HEK293 (cell line): ENCODE measurements around the gene ADCY6.

Experiments used
- CTCF ChIA-PET: fragments of 350-600 bp; formaldehyde crosslinking; extraction: SDS; loops from one replicate; lab custom pipeline; 2021; ENCODE audit warnings: antibody characterized with exemption; lab: Yijun Ruan, JAX
- POLR2A ChIA-PET: fragments of 300-600 bp; formaldehyde crosslinking; extraction: SDS; loops from one replicate; lab custom pipeline; 2020; ENCODE audit warnings: antibody characterized with exemption, inconsistent platforms; lab: Yijun Ruan, JAX
- H3K27ac ChIP-seq: fragments of 200-500 bp; sonication (Bioruptor generic); 2 replicates; pipeline ENCODE4 v1.5.1; 2014; ENCODE audit warnings: low read depth, low read length, control low read depth, inconsistent platforms; ENCODE audit errors: extremely low read depth
- H3K36me3 ChIP-seq, 2 experiments: fragments of 200-500 bp in 1 of 2; sonication (Bioruptor generic) in 1 of 2; 1 replicate in 1 of 2; 2 replicates in 1 of 2; pipeline ENCODE4 v1.5.1; 2014 to 2017; ENCODE audit warnings: inconsistent platforms in 2 of 2, low read length in 2 of 2; ENCODE audit not compliant: control insufficient read depth in 2 of 2, insufficient read depth in 1 of 2
- H3K4me1 ChIP-seq: fragments of 200-500 bp; sonication (Bioruptor generic); 2 replicates; pipeline ENCODE4 v1.5.1; 2014; ENCODE audit warnings: mild to moderate bottlenecking, low read length, inconsistent platforms; ENCODE audit not compliant: control insufficient read depth, insufficient read depth
- H3K4me3 ChIP-seq: 2 replicates; pipeline ENCODE4 v1.5.1; 2011; ENCODE audit warnings: low read depth, mild to moderate bottlenecking, control low read depth, low read length, moderate library complexity
- H3K9me3 ChIP-seq: fragments of 200-500 bp; sonication (Bioruptor generic); 2 replicates; pipeline ENCODE4 v1.5.1; 2014; ENCODE audit warnings: low read depth, low read length, inconsistent platforms; ENCODE audit not compliant: control insufficient read depth, insufficient read depth
- GLIS1 ChIP-seq: fragments of 450-650 bp; formaldehyde crosslinking; IDR thresholded peaks from 2 replicates; pipeline ENCODE4 v1.5.1; 2016; ENCODE audit warnings: missing biosample characterization, missing genetic modification characterization
- GLIS2 ChIP-seq: fragments of 450-650 bp; formaldehyde crosslinking; IDR thresholded peaks from 2 replicates; pipeline ENCODE4 v1.5.1; 2016; ENCODE audit warnings: missing biosample characterization, missing genetic modification characterization
- KLF8 ChIP-seq: fragments of 450-650 bp; formaldehyde crosslinking; IDR thresholded peaks from 2 replicates; pipeline ENCODE4 v1.5.1; 2016; ENCODE audit warnings: missing biosample characterization, missing genetic modification characterization
- MEIS1 ChIP-seq: sonication (generic); formaldehyde crosslinking; IDR thresholded peaks from 2 replicates; pipeline ENCODE4 v1.8.1; 2022; ENCODE audit warnings: missing genetic modification reagents, mild to moderate bottlenecking, borderline replicate concordance
- REPIN1 ChIP-seq: fragments of 450-650 bp; formaldehyde crosslinking; IDR thresholded peaks from 2 replicates; pipeline ENCODE4 v1.5.1; 2017; ENCODE audit warnings: missing biosample characterization, missing genetic modification characterization, low read depth
- SCRT2 ChIP-seq: fragments of 450-650 bp; formaldehyde crosslinking; IDR thresholded peaks from 2 replicates; pipeline ENCODE4 v1.5.1; 2016; ENCODE audit warnings: missing biosample characterization, missing genetic modification characterization
- ZBTB8A ChIP-seq: fragments of 450-650 bp; formaldehyde crosslinking; IDR thresholded peaks from 2 replicates; pipeline ENCODE4 v1.5.1; 2016; ENCODE audit warnings: missing biosample characterization, missing genetic modification characterization
- ZFP41 ChIP-seq: fragments of 450-650 bp; formaldehyde crosslinking; IDR thresholded peaks from 2 replicates; pipeline ENCODE4 v1.5.1; 2016; ENCODE audit warnings: missing biosample characterization, missing genetic modification characterization, borderline replicate concordance
- ZIC2 ChIP-seq: fragments of 450-650 bp; formaldehyde crosslinking; IDR thresholded peaks from 2 replicates; pipeline ENCODE4 v1.5.1; 2016; ENCODE audit warnings: missing biosample characterization, missing genetic modification characterization
- ZNF155 ChIP-seq: fragments of 450-650 bp; formaldehyde crosslinking; IDR thresholded peaks from 2 replicates; pipeline ENCODE4 v1.5.1; 2016; ENCODE audit warnings: missing biosample characterization, missing genetic modification characterization
- ZNF174 ChIP-seq: fragments of 450-650 bp; formaldehyde crosslinking; IDR thresholded peaks from 2 replicates; pipeline ENCODE4 v1.5.0; 2017; ENCODE audit warnings: missing biosample characterization, mild to moderate bottlenecking, missing genetic modification characterization
- ZNF223 ChIP-seq: fragments of 450-650 bp; formaldehyde crosslinking; IDR thresholded peaks from 2 replicates; pipeline ENCODE4 v1.5.1; 2016; ENCODE audit warnings: missing biosample characterization, missing genetic modification characterization
- ZNF266 ChIP-seq: fragments of 450-650 bp; formaldehyde crosslinking; IDR thresholded peaks from 2 replicates; pipeline ENCODE4 v1.5.1; 2016; ENCODE audit warnings: missing biosample characterization, missing genetic modification characterization, low read depth
- ZNF366 ChIP-seq: fragments of 450-650 bp; formaldehyde crosslinking; conservative IDR thresholded peaks from 2 replicates; pipeline ENCODE4 v1.5.1; 2016; ENCODE audit warnings: missing biosample characterization, missing genetic modification characterization
- ZNF394 ChIP-seq: fragments of 450-650 bp; formaldehyde crosslinking; IDR thresholded peaks from 2 replicates; pipeline ENCODE4 v1.5.1; 2016; ENCODE audit warnings: missing biosample characterization, missing genetic modification characterization, mild to moderate bottlenecking, moderate library complexity, borderline replicate concordance
- ZNF501 ChIP-seq: fragments of 450-650 bp; formaldehyde crosslinking; IDR thresholded peaks from 2 replicates; pipeline ENCODE4 v1.5.1; 2016; ENCODE audit warnings: missing biosample characterization, missing genetic modification characterization
- ZNF768 ChIP-seq: fragments of 450-650 bp; formaldehyde crosslinking; IDR thresholded peaks from 2 replicates; pipeline ENCODE4 v1.5.1; 2018; ENCODE audit warnings: missing biosample characterization, mild to moderate bottlenecking, missing genetic modification characterization
- ZXDB ChIP-seq: fragments of 450-650 bp; formaldehyde crosslinking; IDR thresholded peaks from 2 replicates; pipeline ENCODE4 v1.5.1; 2016; ENCODE audit warnings: missing biosample characterization, missing genetic modification characterization
- TF ChIP-seq, protein P1 (sequence below): fragments of 450-650 bp; formaldehyde crosslinking; IDR thresholded peaks from 2 replicates; pipeline ENCODE4 v1.5.1; 2017; ENCODE audit warnings: missing biosample characterization, missing genetic modification characterization
- TF ChIP-seq, protein P2 (sequence below): fragments of 450-650 bp; formaldehyde crosslinking; optimal IDR thresholded peaks from 2 replicates; pipeline ENCODE3; 2016; ENCODE audit warnings: missing biosample characterization, mild to moderate bottlenecking, missing genetic modification characterization
- TF ChIP-seq, protein P3 (sequence below): fragments of 450-650 bp; formaldehyde crosslinking; IDR thresholded peaks from 2 replicates; pipeline ENCODE4 v1.5.1; 2016; ENCODE audit warnings: missing biosample characterization, missing genetic modification characterization

ADCY6 gene

DNA sequence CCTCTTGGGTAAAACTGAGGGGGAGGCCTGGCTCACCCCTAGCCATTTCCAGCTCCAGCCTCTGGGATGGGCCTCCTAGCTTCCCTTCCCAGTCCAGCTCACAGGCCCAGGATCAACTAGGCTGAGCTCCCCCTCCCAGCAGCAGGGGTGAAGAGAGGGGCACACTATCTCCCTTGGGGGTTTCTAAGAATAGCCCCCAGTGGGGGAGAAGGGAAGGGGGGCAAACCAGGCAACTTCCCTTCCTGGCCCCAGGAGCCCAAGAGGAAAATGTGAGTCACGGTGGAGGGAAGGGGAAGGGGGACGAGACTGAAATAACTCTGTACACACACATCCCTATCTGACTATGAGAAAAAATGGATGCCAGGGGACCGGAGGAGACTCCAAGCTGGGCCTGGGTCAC, 9.0 kb downstream of the ADCY6 start:
- H3K9me3 ChIP-seq: no peaks in the 10 kb centered on the region
- ChIA-PET CTCF (interaction anchor here (0.5 to 1.2 kb wide), 5 partner anchors 8 to 251 kb away, joined by 3 to 5 read pairs (median 4); no protein-coding TSS in a partner anchor), POLR2A (no interaction called here)
- H3K4me1 ChIP-seq: no peaks in the 10 kb centered on the region
- TF ChIP-seq ZNF223 (no peak), ZIC2 (tag by site-specific recombination) (peak; percentile 71), GLIS1 (tag by site-specific recombination) (peak; percentile 21; the same call in 1 of the 2 replicates)
- TF ChIP-seq, protein P1, sequence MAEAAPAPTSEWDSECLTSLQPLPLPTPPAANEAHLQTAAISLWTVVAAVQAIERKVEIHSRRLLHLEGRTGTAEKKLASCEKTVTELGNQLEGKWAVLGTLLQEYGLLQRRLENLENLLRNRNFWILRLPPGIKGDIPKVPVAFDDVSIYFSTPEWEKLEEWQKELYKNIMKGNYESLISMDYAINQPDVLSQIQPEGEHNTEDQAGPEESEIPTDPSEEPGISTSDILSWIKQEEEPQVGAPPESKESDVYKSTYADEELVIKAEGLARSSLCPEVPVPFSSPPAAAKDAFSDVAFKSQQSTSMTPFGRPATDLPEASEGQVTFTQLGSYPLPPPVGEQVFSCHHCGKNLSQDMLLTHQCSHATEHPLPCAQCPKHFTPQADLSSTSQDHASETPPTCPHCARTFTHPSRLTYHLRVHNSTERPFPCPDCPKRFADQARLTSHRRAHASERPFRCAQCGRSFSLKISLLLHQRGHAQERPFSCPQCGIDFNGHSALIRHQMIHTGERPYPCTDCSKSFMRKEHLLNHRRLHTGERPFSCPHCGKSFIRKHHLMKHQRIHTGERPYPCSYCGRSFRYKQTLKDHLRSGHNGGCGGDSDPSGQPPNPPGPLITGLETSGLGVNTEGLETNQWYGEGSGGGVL (tag by site-specific recombination): 0 out of 2 replicates have a peak, but pooled peaks have one; percentile 34
- TF ChIP-seq, all 188 proteins: peak for 3
- Histone ChIP-seq H3K27ac (no peak overlapping the region), H3K36me3 (peaks cover 0 to 65% of the 10 kb centered on the region in 2 experiments; a peak in 2 of 3 replicates), H3K4me3 (no peak overlapping the region)

DNA sequence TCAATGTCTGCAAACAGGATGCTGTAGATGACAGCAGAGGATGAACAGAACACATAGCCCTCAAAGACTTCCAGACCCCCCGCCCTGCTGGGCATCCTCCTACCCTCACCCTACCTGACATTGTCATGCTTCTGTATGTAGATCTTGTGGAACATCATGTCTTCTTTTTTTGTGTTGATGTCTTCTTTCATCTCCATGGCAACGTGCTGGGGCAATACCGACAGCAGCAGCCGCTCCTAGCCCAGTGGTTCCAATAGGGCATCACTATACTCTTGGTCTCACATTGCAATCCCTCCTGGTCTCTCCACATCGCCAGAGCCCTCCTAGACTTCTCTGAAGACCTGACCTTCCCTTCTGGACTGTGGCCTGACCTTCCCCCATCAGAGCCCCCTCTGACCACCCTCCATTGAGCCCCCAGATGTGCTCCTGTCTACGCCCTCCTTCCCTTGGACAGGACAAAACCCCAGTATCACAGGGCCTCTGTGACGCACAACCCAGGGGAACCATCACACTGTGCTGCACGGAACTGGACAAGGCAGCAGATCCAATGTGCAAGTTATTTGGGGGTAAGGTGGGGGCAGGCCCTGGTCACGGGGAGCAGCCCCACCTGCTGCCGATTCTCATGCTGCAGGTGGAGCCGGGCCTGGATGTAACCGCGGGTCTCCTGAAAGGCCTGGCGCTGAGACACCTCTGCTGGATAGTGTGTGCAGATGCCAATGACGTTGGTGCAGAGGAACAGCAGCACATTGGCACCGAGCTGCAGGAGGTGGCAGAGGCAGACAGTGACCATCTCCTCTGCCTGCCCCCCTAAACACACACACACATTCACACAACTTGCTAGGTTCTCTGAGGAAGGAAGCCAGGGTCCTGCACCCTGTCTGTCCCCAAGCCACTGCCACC, 11.1 kb downstream of the ADCY6 start:
- Histone ChIP-seq H3K4me3 (no peak overlapping the region), H3K27ac (no peak overlapping the region), H3K36me3 (peaks cover 4 to 78% of the 10 kb centered on the region in 2 experiments), H3K4me1 (no peaks in the 10 kb centered on the region), H3K9me3 (no peaks in the 10 kb centered on the region)
- ChIA-PET POLR2A (no interaction called here), CTCF (interaction anchor here (0.6 kb wide), 1 partner anchor 256 kb away, joined by 5 read pairs; no protein-coding TSS in a partner anchor)
- TF ChIP-seq, protein P2, sequence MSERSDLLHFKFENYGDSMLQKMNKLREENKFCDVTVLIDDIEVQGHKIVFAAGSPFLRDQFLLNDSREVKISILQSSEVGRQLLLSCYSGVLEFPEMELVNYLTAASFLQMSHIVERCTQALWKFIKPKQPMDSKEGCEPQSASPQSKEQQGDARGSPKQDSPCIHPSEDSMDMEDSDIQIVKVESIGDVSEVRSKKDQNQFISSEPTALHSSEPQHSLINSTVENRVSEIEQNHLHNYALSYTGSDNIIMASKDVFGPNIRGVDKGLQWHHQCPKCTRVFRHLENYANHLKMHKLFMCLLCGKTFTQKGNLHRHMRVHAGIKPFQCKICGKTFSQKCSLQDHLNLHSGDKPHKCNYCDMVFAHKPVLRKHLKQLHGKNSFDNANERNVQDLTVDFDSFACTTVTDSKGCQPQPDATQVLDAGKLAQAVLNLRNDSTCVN: no peak
- TF ChIP-seq ZFP41 (tag by site-specific recombination): no peak
- no peak for TF ChIP-seq SCRT2 (tag by site-specific recombination)
- TF ChIP-seq ZNF174 (tag by site-specific recombination): no peak
- no peak for TF ChIP-seq ZNF394 (tag by site-specific recombination)
- TF ChIP-seq GLIS2: 0 out of 2 replicates have a peak, but pooled peaks have one; percentile 10
- no peak for TF ChIP-seq MEIS1 (CRISPR knock-in tag)

DNA sequence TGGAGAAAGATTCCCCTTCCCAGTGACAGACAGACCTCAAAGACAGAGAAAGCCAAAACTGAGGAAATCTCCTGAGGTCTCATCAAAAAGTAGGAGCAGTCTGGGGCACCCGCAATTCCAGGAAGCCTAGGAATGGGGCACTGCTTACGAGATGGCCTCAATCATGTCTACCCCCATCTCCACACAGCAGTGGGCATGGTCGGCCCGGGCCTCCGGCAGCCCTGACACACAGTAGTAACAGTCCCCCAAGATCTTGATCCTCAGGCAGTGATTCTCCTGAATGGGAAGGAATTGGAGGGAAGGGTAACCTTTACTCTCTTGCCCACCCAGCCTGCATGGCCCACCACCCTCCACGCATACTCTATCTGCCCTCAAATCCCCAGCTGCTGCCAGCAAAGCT, 11.9 kb downstream of the ADCY6 start:
- Histone ChIP-seq H3K9me3 (no peaks in the 10 kb centered on the region), H3K4me3 (no peak overlapping the region), H3K27ac (no peak overlapping the region), H3K36me3 (peaks cover 4 to 78% of the 10 kb centered on the region in 2 experiments), H3K4me1 (no peaks in the 10 kb centered on the region)
- TF ChIP-seq ZBTB8A (tag by site-specific recombination) (no peak), KLF8 (tag by site-specific recombination) (no peak), ZXDB (no peak), REPIN1 (tag by site-specific recombination) (no peak), ZNF501 (no peak), ZNF768 (tag by site-specific recombination) (no peak), ZNF155 (tag by site-specific recombination) (no peak), ZNF366 (tag by site-specific recombination) (no peak), ZNF266 (tag by site-specific recombination) (no peak)
- TF ChIP-seq, protein P3, sequence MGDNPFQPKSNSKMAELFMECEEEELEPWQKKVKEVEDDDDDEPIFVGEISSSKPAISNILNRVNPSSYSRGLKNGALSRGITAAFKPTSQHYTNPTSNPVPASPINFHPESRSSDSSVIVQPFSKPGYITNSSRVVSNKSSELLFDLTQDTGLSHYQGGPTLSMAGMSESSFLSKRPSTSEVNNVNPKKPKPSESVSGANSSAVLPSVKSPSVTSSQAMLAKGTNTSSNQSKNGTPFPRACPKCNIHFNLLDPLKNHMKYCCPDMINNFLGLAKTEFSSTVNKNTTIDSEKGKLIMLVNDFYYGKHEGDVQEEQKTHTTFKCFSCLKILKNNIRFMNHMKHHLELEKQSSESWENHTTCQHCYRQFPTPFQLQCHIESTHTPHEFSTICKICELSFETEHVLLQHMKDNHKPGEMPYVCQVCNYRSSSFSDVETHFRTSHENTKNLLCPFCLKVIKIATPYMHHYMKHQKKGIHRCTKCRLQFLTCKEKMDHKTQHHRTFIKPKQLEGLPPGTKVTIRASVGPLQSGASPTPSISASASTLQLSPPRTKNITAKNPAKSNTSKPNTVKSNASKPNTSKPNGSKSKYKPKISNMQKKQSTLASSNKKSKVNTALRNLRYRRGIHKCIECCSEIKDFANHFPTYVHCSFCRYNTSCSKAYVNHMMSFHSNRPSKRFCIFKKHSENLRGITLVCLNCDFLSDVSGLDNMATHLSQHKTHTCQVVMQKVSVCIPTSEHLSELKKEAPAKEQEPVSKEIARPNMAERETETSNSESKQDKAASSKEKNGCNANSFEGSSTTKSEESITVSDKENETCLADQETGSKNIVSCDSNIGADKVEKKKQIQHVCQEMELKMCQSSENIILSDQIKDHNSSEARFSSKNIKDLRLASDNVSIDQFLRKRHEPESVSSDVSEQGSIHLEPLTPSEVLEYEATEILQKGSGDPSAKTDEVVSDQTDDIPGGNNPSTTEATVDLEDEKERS (tag by site-specific recombination): no peak
- ChIA-PET CTCF (no interaction called here), POLR2A (no interaction called here)
